ENCODE measurements around the gene GNLY. TPM values are rescaled to one million over a fixed set of nuclear protein-coding genes. Genes with fewer than 3 reads are reported as not detected.

GNLY gene
- total RNA-seq, 1 donor from 2014 or later, result 0.65 TPM

DNA sequence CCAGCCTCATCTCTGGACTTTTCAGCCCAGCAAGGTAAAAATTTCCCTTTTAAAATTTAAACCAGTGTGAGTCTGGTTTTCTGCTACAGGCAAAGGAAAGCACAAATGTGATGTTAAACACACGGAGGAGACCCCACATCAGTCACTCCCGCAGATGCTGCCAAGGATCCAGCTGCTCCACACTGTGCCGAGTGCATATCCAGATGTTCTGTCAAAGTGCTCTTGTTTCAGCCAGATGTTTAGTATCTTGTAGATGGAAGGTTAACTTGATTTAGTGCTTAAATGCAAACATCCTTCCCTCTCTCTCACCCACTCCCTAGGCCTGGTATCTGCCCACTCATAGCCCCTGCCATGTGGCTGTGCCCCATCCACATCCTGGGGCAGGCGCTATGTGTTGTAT lies 43.8 kb downstream of the GNLY start:
- no peaks in the 10 kb centered on the region for H3K36me3 Mint-ChIP-seq
- Histone ChIP-seq H3K27ac (no peak overlapping the region), H4K20me1 (ENCODE audit: low read depth) (no peaks in the 10 kb centered on the region), H3F3A (ENCODE audit: low read depth) (no peaks in the 10 kb centered on the region), H3K79me2 (ENCODE audit: low read depth) (no peaks in the 10 kb centered on the region), H3K4me1 (peaks cover 17% of the 10 kb centered on the region), H3K9ac (no peak overlapping the region), H3K36me3 (no peaks in the 10 kb centered on the region), H2AFZ (replicated peaks) (no peak overlapping the region), H3K9me3 (ENCODE audit: low read depth) (no peaks in the 10 kb centered on the region), H3K4me3 (no peak overlapping the region), H3K4me2 (no peak overlapping the region), H3K27me3 (no peaks in the 10 kb centered on the region)
- H3K27ac Mint-ChIP-seq, result no peak overlapping the region
- no peak for TF ChIP-seq EZH2phosphoT487 (IDR thresholded peaks at IDR 0.05)
- TF ChIP-seq, protein P1, sequence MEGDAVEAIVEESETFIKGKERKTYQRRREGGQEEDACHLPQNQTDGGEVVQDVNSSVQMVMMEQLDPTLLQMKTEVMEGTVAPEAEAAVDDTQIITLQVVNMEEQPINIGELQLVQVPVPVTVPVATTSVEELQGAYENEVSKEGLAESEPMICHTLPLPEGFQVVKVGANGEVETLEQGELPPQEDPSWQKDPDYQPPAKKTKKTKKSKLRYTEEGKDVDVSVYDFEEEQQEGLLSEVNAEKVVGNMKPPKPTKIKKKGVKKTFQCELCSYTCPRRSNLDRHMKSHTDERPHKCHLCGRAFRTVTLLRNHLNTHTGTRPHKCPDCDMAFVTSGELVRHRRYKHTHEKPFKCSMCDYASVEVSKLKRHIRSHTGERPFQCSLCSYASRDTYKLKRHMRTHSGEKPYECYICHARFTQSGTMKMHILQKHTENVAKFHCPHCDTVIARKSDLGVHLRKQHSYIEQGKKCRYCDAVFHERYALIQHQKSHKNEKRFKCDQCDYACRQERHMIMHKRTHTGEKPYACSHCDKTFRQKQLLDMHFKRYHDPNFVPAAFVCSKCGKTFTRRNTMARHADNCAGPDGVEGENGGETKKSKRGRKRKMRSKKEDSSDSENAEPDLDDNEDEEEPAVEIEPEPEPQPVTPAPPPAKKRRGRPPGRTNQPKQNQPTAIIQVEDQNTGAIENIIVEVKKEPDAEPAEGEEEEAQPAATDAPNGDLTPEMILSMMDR (IDR thresholded peaks at IDR 0.05), result no peak
- TF ChIP-seq EZH2 (IDR thresholded peaks at IDR 0.05), result no peak
- H3K27me3 Mint-ChIP-seq (ENCODE audit: insufficient read depth, low read depth), result peaks cover 5% of the 10 kb centered on the region
- H3K4me3 Mint-ChIP-seq, result no peak overlapping the region
- H3K4me1 Mint-ChIP-seq, result peaks cover 26% of the 10 kb centered on the region
- H3K9me3 Mint-ChIP-seq, result peaks cover 4% of the 10 kb centered on the region
- no peak for DNase-seq (ENCODE audit: low spot score)

DNA sequence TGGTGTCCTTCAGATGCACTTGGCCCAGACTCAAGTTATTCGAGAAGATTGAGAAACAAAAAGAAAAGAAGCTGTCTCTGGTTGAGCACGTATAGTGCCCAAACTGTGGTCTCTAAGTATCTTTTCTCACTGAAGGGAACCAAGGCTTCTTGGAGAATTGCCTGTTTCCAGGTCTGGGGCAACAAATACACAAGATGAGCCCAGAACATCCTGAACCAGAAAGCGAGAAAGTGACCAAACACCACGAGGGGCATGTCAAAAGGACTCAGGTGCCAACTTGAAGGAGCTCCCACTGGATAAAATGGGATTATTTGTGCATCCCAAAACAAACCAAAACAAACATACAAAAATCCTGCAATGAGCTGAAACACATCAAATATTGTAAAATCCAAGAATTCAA lies 46.0 kb downstream of the GNLY start:
- no peak overlapping the region for H3K9ac ChIP-seq
- H2AFZ ChIP-seq (replicated peaks), result no peak overlapping the region
- TF ChIP-seq EZH2 (IDR thresholded peaks at IDR 0.05) (no peak), EZH2phosphoT487 (IDR thresholded peaks at IDR 0.05) (no peak)
- TF ChIP-seq, protein P1 (IDR thresholded peaks at IDR 0.05), result no peak
- Mint-ChIP-seq H3K4me3 (no peak overlapping the region), H3K27me3 (ENCODE audit: insufficient read depth, low read depth) (peaks cover 7% of the 10 kb centered on the region), H3K9me3 (peaks cover 4% of the 10 kb centered on the region), H3K4me1 (peaks cover 46% of the 10 kb centered on the region), H3K36me3 (no peaks in the 10 kb centered on the region), H3K27ac (no peak overlapping the region)
- H3K4me1 ChIP-seq, result peaks cover 23% of the 10 kb centered on the region
- no peak for DNase-seq (ENCODE audit: low spot score)
- H3K27me3 ChIP-seq, result peaks cover 10% of the 10 kb centered on the region
- no peaks in the 10 kb centered on the region for H3F3A ChIP-seq (ENCODE audit: low read depth)
- H3K4me2 ChIP-seq, result no peak overlapping the region
- H3K36me3 ChIP-seq, result no peaks in the 10 kb centered on the region
- H3K9me3 ChIP-seq (ENCODE audit: low read depth), result no peaks in the 10 kb centered on the region
- no peaks in the 10 kb centered on the region for H3K79me2 ChIP-seq (ENCODE audit: low read depth)
- H4K20me1 ChIP-seq (ENCODE audit: low read depth), result no peaks in the 10 kb centered on the region
- H3K27ac ChIP-seq, result no peak overlapping the region
- no peak overlapping the region for H3K4me3 ChIP-seq

GRCh38 chr2:85741211-85741832 lies 47.2 kb downstream of the GNLY start:
- H3K27ac ChIP-seq, result no peak overlapping the region
- H4K20me1 ChIP-seq (ENCODE audit: low read depth), result no peaks in the 10 kb centered on the region
- peaks cover 21% of the 10 kb centered on the region for H3K27me3 ChIP-seq
- TF ChIP-seq, protein P1 (IDR thresholded peaks at IDR 0.05), result no peak
- TF ChIP-seq EZH2phosphoT487 (IDR thresholded peaks at IDR 0.05) (no peak), EZH2 (IDR thresholded peaks at IDR 0.05) (no peak)
- H3K9ac ChIP-seq, result no peak overlapping the region
- no peaks in the 10 kb centered on the region for H3K79me2 ChIP-seq (ENCODE audit: low read depth)
- DNase-seq (ENCODE audit: low spot score), result no peak
- H3K4me2 ChIP-seq, result peak overlapping the region; percentile 69
- H3K4me1 ChIP-seq, result peaks cover 23% of the 10 kb centered on the region
- H3K4me3 ChIP-seq, result no peak overlapping the region
- H3K4me3 Mint-ChIP-seq, result peak overlapping the region; percentile 52
- peak overlapping the region; percentile 72 for H3K27ac Mint-ChIP-seq
- H3K4me1 Mint-ChIP-seq, result peaks cover 55% of the 10 kb centered on the region
- H3K36me3 ChIP-seq, result no peaks in the 10 kb centered on the region
- peak overlapping the region; percentile 83 for H2AFZ ChIP-seq (replicated peaks)
- no peaks in the 10 kb centered on the region for H3F3A ChIP-seq (ENCODE audit: low read depth)
- peaks cover 8% of the 10 kb centered on the region for H3K27me3 Mint-ChIP-seq (ENCODE audit: insufficient read depth, low read depth)
- no peaks in the 10 kb centered on the region for H3K36me3 Mint-ChIP-seq
- no peaks in the 10 kb centered on the region for H3K9me3 ChIP-seq (ENCODE audit: low read depth)
- peaks cover 4% of the 10 kb centered on the region for H3K9me3 Mint-ChIP-seq
